Stimulated activated CD8-positive, alpha-beta memory T cell treated with anti-CD3 and anti-CD28 coated beads, Interleukin-15, amount 100 ng/mL, for 48 hours (primary cell): Measurements from ENCODE around the gene TIPIN.
"Not testable (repeated sequence)": the region's sequence is repeated elsewhere in the genome, so short reads cannot be mapped to it uniquely, and the experiment has no call there.

Experiments
- DNase-seq, 2 donors: peaks; one replicate each; pipeline ENCODE4 v3.0.0-alpha.2; 2020; ENCODE audit warnings: low read depth in 2 of 2

TIPIN gene, protein sequence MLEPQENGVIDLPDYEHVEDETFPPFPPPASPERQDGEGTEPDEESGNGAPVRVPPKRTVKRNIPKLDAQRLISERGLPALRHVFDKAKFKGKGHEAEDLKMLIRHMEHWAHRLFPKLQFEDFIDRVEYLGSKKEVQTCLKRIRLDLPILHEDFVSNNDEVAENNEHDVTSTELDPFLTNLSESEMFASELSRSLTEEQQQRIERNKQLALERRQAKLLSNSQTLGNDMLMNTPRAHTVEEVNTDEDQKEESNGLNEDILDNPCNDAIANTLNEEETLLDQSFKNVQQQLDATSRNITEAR

DNA sequence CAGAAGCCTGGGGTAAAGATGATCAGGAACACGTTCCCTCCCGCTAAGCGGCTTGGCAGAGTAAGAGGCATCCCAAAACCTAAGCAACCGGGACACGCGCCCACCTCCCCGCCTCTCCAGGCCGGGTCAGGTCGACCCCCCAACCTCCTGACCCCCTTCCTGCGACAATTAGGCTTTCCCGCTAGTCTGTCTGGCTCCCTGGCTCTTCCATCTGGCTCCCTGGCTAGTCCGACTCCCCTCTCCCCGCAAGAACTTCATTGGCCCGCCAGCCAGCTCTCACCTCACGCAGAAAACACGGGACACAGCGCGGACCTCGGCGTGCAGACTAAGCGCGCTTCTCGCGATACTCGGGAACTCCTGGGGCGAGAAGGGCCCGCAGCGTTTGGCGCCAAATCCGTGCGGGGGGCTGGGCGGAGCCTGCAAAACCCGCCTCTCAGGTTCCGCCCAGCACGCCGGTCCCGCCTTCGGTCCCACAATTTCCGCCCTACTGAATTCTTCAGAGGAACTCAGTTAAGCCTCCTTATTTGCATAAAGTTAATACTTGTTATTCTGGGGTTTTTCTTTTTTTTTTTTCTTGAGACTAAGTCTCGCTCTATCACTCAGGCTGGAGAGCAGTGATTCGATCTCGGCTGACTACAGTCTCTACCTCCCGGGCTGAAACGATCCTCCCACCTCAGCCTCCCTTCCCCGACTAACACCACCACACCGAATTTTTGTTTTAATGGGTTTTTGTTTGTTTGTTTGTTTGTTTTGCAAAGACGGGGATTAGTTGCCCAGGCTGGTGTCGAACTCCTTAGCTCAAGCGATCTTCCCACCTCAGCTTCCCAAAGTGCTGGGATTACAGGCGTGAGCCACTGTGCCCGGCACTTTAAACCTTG lies at the start of gene TIPIN:
TIPIN (minus strand) TSS at position 327 of the 878 bp plus-strand sequence. CDS start 3,738 bp downstream, outside the sequence.
- peak; percentile 96 to 97 for DNase-seq

DNA sequence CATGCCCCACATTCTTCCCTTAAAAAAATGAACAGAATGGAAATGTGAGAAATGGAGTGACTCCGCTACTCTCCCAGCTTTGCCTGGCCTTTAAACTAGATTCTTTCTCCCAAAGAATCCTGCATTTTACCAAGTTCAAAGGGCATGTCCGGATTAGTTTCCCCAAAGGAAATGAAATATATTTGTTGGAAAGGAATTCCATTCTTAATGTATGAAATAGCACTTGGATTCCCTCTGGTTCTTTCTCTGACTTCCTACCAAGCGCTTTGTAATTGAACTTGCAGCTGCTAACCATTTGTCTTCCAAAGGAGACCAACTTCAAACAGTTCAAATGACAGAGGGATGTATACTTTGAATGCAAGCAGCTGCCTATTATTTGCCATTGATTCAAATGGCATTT lies 49.1 kb upstream of the TIPIN start:
- DNase-seq = no peak

DNA sequence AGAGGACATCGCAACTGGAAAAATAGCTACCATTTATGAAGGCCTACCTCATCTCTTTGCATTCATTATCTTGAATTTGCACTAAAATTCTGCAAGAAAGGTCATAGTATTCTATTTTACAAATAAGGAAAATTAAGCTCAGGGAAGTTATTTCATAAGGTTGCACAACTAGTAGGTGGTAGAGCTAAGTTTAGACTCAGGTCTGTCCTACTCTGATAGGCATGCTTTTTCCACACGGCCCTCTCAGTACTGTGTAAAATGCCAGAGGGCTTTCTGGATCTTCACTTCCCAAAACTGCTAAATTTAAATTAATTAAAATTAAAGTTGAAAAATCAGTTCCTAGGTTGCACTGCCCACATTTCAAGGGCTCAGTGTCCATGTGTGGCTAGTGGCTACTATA lies 48.5 kb upstream of the TIPIN start:
- DNase-seq = no peak

DNA sequence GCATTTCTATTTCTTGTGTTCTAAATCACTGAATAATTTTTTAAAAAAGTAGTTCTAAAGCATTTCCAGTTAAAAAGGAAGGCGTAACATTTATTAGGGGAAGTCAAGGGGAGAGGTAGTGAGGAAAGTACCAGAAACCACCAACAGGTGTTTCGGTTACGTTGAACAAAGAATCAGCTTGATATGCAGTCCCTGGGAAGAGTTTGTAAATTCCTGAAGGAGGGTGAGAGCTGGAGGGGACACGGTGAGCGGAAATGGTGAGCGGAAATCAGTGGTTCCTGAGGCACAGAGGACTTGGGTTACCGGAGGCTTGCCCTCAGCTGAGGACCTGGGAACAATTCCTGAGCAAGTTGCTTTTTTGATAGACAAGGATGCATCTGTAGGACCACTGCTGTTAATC lies 48.0 kb upstream of the TIPIN start:
- no peak for DNase-seq

DNA sequence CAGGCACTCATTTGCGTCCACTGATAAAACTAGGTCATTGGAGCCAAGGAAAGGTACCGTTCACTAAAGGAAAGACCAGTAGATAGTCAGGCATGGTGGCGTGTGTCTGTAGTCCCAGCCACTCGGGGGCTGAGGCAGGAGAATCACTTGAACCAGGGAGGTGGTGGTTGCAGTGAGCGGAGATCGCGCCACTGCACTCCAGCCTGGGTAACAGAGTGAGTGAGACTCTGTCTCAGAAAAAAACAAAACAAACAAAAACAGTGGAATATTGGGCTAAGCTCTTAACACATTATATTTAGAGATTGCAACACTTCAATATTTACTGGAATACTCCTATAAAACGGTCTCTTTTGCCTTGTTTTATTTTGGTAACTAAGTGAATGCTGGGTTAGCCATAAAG lies 47.6 kb upstream of the TIPIN start:
- no peak for DNase-seq

DNA sequence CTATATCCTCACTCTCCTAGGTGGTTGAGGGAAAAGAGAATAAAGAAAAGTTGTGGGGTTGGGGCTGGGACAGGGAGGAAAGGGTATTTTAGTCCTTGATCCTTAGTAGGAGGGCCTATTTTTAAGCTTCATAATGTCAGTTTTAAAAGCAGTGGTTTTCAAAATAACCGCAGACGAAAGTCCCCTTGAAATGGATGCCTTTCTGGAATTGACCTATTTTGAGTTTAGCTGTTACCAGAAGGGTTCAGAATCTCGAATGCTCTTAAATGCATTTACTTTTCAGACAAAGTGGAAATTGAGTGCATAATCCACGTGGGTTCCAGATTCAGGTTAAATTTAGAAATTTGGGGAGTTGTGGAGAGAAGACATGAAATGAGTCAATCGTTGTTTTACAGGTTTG lies 46.8 kb upstream of the TIPIN start:
- DNase-seq = no peak

DNA sequence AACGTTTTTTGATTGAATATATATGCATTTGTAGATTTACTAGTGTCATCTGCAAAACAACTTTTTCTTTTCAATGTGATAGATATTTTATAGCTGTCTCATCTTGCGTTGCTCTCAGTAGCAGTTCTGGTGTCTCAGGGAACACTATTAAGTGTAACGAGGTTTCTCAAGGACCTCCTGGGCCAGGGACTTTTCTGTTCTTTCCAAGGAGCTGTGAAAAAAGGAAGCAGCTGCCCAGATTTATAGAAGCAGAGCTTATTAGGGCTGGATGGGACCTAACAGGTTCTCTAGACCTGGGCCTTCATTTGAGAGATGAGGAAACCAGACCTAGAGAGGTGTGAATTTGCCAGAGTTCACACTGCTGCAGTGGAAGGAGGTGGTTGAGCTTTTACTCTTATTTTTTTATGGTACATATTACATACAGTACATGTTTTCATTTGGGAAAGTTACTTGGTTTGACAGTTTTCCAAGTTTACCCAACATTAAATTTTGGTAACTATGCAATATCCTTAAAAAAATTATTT lies 46.3 kb upstream of the TIPIN start:
- no peak for DNase-seq

DNA sequence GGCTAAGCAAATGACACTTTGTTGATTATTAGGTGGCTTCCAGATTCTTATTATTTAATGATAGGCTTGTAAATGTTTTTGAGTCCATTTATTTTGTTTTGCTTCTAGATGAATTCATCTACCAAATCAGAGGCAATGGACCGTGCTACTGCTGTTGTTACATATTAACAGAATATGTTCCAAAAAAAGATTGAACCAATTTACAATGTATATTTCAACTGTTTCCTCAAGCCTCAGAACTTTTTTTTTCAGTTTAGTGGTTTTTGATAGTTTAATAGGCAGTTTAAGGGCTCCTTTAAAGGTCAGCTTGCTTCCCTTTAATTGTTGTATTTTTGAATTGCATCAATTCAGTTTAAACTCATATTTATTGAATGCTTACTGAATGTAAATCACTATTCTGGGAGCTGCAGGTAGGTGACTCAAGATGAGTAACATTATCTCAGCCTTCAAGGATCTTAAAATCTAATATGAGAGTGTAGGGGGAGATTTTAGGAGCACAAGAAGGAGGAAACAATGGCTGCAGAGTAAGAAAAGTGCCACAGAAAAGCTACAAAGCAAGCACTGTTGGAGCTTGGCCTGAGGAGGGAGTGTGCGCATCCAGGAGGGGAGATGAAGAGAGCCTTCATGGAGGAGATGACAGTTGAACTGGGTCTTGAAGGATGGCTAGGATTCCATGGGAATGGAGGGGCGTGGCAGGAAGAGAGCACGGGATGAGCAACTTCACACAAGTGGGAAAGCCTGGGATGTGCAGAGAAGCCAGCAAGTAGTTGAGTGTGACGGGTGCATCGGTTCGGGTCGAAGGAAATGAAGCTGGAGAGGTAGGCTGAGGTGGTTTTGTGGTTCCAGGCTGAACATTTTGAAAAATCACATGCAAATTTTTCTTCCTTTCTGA lies 44.9 kb upstream of the TIPIN start:
- DNase-seq = no peak

DNA sequence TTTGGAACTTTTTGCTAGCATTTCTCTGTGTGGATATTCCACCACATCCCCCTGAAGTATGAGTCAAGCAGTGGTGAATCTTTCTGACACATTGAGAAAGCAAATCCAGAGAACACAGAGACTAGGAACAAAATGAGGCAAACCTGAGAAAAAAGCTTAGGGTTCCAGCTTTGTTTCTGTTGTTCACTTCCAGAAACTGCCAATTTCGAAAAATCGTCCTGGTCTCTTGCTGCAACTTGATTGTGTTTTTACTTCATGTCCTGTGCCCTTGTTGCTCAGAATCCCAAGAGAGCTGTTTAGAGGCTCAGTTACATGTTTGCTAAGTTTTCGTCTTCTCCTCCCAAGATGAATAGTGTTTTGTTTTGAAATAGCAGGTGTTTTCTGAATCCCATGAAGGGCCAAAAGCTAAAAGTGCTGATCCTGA lies 43.9 kb upstream of the TIPIN start:
- no peak for DNase-seq

DNA sequence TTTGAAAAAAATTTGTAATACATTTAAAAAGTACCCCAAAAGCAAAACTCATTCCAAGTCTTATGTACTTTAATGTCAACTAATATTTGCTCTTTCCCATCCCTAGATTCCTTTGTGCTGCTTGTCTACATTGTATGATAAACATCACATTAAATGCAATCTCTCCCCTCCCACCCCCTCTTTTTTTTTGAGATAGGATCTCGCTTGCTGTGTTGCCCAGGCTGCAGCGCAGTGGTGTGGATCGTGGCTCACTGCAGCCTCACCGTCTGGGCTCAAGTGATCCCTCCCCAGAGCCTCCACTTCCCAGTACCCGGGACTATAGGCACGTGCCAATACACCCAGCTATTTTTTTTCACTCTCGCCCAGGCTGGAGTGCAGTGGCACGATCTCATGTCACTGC lies 42.8 kb upstream of the TIPIN start:
- DNase-seq = no peak

DNA sequence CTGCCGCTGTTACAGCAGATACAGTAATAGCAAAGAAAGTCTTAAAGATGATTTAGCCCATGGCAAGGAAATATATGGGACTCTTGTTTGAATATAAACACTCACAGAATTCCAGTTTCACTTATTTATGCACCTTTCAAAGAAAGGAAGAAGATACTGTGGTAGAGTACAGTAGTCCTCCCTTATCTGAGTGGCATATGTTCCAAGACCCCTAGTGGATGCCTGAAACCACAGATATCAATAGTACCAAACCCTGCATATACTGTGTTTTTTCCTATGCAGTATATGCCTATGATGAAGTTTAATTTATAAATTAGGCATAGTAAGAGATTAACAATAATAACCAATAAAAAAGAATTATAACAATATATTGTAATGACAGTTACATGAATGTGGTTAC lies 38.4 kb upstream of the TIPIN start:
- no peak for DNase-seq

DNA sequence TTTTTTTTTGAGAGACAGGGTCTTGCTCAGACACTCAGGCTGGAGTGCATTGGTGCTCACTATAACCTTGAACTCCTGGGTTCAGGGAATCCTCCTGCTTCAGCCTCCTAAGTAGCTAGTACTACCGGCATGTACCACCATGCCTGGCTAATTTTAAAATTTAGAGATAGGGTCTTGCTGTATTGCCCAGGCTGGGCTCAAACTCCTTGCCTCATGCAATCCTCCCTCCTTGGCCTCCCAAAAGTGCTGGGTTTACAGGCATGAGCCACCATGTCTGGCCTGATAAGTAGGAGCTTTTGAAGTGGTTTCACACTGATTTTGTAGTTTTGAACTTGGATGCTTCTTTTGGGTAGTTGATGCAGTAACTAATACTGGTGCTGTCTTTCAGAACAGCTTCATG lies 38.0 kb upstream of the TIPIN start:
- DNase-seq = no peak

DNA sequence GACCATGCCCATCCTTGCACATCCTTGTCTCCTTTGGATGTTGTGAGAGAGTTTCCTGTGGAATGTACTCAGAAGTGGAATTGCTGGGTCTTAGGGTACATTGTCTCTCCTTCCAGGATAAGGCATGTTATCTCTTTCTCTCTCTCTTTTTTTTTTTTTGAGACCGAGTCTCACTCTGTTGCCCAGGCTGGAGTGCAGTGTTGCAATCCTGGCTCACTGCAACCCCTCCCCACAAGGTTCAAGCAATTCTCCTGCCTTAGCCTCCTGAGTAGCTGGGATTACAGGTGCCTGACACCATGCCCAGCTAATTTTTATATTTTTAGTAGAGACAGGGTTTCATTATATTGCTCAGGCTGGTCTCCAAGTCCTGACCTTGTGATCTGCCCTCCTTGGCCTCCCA lies 36.6 kb upstream of the TIPIN start:
- DNase-seq = not testable (repeated sequence)

DNA sequence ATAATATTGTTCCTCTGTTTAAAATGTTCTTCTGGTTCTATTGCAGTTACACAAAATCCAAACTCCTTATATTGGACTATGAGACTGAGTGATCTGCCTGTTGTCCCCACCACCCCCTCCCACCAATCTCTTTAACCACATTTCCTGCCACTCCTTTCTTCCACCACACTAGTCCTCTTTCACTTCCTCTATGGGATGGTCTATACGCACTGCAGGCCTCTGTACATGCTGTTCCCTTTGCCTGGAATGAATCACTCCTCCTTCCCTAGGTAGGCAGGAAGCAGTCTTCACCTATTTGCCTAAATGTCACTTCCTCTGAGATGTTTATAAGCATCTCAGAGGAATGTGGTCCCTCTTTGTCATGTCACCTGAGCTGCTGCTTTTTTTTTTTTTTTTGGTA lies 34.2 kb upstream of the TIPIN start:
- DNase-seq = no peak

DNA sequence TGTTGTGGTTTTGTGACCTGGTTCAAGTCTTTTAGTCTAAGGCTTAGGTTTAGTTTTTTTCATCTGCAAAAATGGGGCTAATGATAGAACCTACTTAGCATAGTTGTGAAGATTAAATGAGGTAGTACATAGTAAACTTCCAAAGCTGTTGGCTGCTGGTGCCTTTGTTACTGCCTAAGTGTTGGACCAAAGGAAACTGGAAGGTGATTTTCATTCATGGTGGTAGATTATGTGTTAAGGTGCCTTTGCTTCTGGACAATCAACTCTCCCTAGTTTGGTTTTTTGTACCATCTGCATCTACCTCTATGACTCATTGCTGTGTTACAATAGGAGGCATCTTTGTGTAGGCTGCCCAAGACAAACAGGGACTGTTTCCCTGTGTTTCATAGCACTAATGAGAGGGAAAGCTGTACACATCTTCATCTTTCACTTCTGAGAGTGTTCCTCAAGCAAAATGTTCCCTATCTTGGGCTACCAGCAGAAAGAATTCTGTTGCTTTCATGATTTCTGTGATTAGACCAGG lies 33.4 kb upstream of the TIPIN start:
- DNase-seq = no peak

DNA sequence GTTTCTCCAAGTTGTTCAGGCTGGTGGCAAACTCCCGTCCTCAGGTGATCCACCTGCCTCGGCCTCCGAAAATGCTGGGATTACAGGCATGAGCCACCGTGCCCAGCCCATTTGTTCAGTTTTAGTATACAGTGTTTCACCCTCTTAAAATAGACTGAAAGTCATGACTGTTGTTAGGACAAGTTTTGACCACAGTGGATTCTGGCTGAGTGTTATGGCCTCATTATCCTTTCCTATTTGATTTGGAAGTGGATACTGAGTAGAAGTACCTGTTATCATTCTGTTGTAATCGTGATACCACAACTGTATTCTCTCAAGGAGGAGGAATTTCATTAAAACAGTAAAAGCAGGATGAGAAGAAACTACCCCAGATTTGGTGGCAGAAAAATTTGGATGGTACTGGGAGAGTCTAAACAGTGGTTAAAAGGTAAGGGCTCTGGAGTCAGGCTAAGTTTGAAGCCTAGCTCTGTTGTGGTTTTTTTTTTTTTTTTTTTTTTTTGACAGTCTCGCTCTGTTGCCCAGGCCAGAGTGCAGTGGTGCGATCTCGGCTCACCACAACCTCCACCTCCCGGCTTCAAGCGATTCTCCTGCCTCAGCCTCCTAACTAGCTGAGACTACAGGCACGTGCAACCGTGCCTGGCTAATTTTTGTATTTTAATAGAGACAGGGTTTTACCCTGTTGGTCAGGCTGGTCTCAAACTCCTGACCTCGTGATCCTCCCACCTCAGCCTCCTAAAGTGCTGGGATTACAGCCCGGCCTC lies 32.8 kb upstream of the TIPIN start:
- DNase-seq = no peak

DNA sequence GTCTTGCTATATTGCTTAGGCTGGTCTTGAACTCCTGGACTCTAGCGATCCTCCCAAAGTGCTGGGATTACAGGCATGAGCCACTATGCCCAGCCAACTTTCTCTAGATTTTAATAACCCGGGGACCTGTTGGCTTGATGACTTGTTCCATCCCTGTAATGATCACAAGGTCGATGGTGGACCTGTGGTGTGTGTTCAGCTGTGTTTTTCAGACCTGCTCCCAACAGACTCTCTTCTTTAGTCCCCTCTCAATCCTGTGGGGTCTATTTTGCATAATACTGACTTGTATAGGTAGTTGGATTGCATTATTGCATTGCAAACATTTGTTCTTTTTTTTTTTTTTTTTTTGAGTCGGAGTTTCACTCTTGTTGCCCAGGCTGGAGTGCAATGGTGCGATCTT lies 32.1 kb upstream of the TIPIN start:
- DNase-seq = no peak

DNA sequence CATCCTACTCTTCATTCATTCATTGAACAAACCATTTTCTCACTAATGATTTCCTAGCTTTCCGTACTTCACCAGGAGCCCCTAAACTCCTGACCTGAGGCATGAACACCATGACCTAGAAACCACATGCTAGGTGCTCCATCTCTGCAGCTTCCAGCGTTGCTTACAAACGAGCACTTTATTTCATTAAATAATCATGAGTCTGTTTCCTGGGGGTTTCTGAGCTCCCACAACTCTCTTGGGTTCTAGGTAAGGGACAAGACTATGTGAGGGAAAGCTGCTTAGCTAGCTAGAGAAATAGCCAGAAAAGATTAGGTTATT lies 31.5 kb upstream of the TIPIN start:
- no peak for DNase-seq

DNA sequence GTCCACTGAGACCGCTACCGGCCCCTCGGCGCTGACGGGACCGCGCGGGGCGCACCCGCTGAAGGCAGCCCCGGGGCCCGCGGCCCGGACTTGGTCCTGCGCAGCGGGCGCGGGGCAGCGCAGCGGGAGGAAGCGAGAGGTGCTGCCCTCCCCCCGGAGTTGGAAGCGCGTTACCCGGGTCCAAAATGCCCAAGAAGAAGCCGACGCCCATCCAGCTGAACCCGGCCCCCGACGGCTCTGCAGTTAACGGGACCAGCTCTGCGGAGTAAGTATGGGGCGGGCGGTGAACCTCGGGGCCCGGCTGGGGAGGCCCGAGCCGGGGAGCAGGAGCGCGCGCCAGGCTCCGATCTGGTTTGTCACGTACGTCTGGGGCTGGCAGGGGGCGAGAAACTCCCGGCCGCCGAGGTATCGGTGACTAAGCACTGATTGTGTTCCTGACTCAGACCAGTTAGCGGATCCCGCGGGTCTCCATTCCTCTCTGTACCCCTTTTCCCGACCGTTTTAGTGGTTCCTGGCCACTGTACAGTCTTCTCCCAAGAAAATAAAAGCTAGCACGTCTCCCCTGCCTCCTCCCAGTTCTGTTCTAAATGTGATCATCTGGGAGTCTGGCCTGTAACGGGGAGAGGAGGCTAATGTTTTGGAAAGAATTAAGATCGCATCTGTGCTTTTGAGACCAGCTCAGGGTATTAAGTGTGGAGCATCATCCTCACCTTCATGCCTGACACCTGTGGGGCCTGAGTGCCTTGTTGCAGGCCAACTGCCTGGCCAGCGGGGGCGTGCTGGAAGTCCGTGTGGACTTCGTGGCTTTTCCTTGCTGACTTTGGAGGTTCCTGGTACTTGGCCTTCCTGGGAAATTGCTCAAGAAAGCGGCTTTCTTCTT lies 30.9 kb upstream of the TIPIN start:
- peak; percentile 75 to 77 for DNase-seq
